Kidney capillary endothelial cell (primary cell): ENCODE results near the gene TPST1.
"Not testable (repeated sequence)": the region's sequence is repeated elsewhere in the genome, so short reads cannot be mapped to it uniquely, and the experiment has no call there.

Experiments
- DNase-seq: peaks from one replicate; pipeline ENCODE4 v3.0.0-alpha.2; 2018; ENCODE audit warnings: low spot score

The TPST1 gene

GRCh38 chr7:66380272-66380888 lies 175.2 kb downstream of the TPST1 start:
- DNase-seq, result peak; percentile 73

- DNase-seq, result not testable (repeated sequence)
Observed at GRCh38 chr7:66382182-66382923, 177.2 kb downstream of the TPST1 start.

- DNase-seq, result peak; percentile 44
Observed at GRCh38 chr7:66385191-66385905, 180.2 kb downstream of the TPST1 start.

GRCh38 chr7:66395128-66395571 lies 190.0 kb downstream of the TPST1 start:
- DNase-seq, result peak; percentile 34

GRCh38 chr7:66396052-66396451 lies 190.9 kb downstream of the TPST1 start:
- not testable (repeated sequence) for DNase-seq

GRCh38 chr7:66398841-66399240 lies 193.7 kb downstream of the TPST1 start:
- DNase-seq, result not testable (repeated sequence)

GRCh38 chr7:66399566-66399965 lies 194.4 kb downstream of the TPST1 start:
- DNase-seq, result no peak

- no peak for DNase-seq
Observed at GRCh38 chr7:66400400-66400799, 195.3 kb downstream of the TPST1 start.

GRCh38 chr7:66401126-66401525 lies 196.0 kb downstream of the TPST1 start:
- not testable (repeated sequence) for DNase-seq

GRCh38 chr7:66401932-66402331 lies 196.8 kb downstream of the TPST1 start:
- not testable (repeated sequence) for DNase-seq

GRCh38 chr7:66403564-66403963 lies 198.4 kb downstream of the TPST1 start:
- DNase-seq, result no peak

GRCh38 chr7:66409493-66409892 lies 204.4 kb downstream of the TPST1 start:
- no peak for DNase-seq
